GM19193 (cell line): Measurements from ENCODE around the gene LCE2A.

Source experiments
- POLR2A ChIP-seq: IDR thresholded peaks from 4 replicates; pipeline ENCODE4 v1.6.1; 2011; ENCODE audit not compliant: insufficient read depth, insufficient read length; ENCODE audit errors: extremely low read depth

Gene LCE2A

GRCh38 chr1:152735648-152736047 is 37.5 kb downstream of the LCE2A start:
- no peak for TF ChIP-seq POLR2A

- no peak for TF ChIP-seq POLR2A
Measured at GRCh38 chr1:152737997-152738396, 39.9 kb downstream of the LCE2A start.

GRCh38 chr1:152739841-152740240 is 41.7 kb downstream of the LCE2A start:
- no peak for TF ChIP-seq POLR2A

- TF ChIP-seq POLR2A, result no peak
Measured at GRCh38 chr1:152741656-152742055, 43.5 kb downstream of the LCE2A start.

- no peak for TF ChIP-seq POLR2A
Measured at GRCh38 chr1:152743371-152744145, 45.4 kb downstream of the LCE2A start.

- no peak for TF ChIP-seq POLR2A
Measured at GRCh38 chr1:152745289-152745704, 47.2 kb downstream of the LCE2A start.

GRCh38 chr1:152745765-152746444 is 47.8 kb downstream of the LCE2A start:
- no peak for TF ChIP-seq POLR2A

- no peak for TF ChIP-seq POLR2A
Measured at GRCh38 chr1:152747831-152748230, 49.7 kb downstream of the LCE2A start.
